HCT116 (cell line): ENCODE results near the gene ADAM8. TPM values are rescaled to one million over a fixed set of nuclear protein-coding genes. Genes with fewer than 3 reads are reported as not detected.

ENCODE experiments used
- ATAC-seq: fragments of 200-7000 bp; cut with Tn5 transposase; 2 replicates; pipeline ENCODE4 v1.9.1; 2020; ENCODE audit warnings: mild to moderate bottlenecking, moderate library complexity
- BruUV-seq: library from RNA; stranded (reverse); fragments of 400-500 nt; replicated peaks from 2 replicates; lab custom pipeline; 2021; lab: Mats Ljungman, UMichigan
- CTCF ChIA-PET: fragments of 300-600 bp; sonication (Branson Sonifier 250); formaldehyde crosslinking; loops from one replicate; lab custom pipeline; 2021; ENCODE audit warnings: antibody characterized with exemption; lab: Charles Lee
- POLR2A ChIA-PET: fragments of 300-600, 350-600 bp; sonication (Branson Sonifier 250); formaldehyde crosslinking; loops from one replicate; lab custom pipeline; 2021; ENCODE audit warnings: antibody characterized with exemption; lab: Charles Lee
- RAD21 ChIA-PET, 2 experiments: fragments of 300-600 bp; sonication (Branson Sonifier 250); formaldehyde crosslinking; loops; one replicate each; lab custom pipeline; 2023; ENCODE audit warnings: low total read pairs in 2 of 2; ENCODE audit not compliant: uncharacterized antibody in 2 of 2, unreplicated experiment in 2 of 2, low non-redundant PET in 1 of 2; lab: Charles Lee
- DNase-seq: peaks from one replicate; pipeline ENCODE4 v3.0.0-alpha.2; 2010; ENCODE audit warnings: low read depth, low spot score
- H2AFZ ChIP-seq: fragments of 200-600 bp; shearing (Covaris generic), sonication (generic); 2 replicates; pipeline ENCODE4 v1.6.1; 2017; ENCODE audit warnings: low read depth, mixed run types, mixed read lengths, antibody characterized with exemption, low read length; ENCODE audit not compliant: poor library complexity, severe bottlenecking
- H3K27ac ChIP-seq: 2 replicates; pipeline ENCODE4 v1.5.1; 2012; ENCODE audit warnings: low read depth, low read length
- H3K27me3 ChIP-seq: fragments of 200-600 bp; sonication (generic); 2 replicates; pipeline ENCODE4 v1.6.1; 2016; ENCODE audit warnings: mixed run types, low read length, mixed read lengths; ENCODE audit not compliant: insufficient read depth
- H3K36me3 ChIP-seq, 2 experiments: fragments of 200-500 bp in 1 of 2; fragments of 200-600 bp in 1 of 2; sonication (Bioruptor generic) in 1 of 2; sonication (generic) in 1 of 2; 2 replicates each; pipeline versions ENCODE4 v1.5.1 to v1.6.1; 2014 to 2016; ENCODE audit warnings: low read length in 2 of 2, inconsistent platforms in 1 of 2, mixed read lengths in 1 of 2, mixed run types in 1 of 2; ENCODE audit not compliant: insufficient read depth in 2 of 2, control insufficient read depth in 1 of 2
- H3K4me1 ChIP-seq, 2 experiments: fragments of 200-600 bp in 1 of 2; sonication (generic) in 1 of 2; 2 replicates each; pipeline versions ENCODE4 v1.5.1 to v1.6.1; 2012 to 2017; ENCODE audit warnings: low read length in 2 of 2, inconsistent platforms in 1 of 2, mild to moderate bottlenecking in 1 of 2, mixed read lengths in 1 of 2, mixed run types in 1 of 2, moderate library complexity in 1 of 2; ENCODE audit not compliant: insufficient read depth in 2 of 2, control insufficient read depth in 1 of 2
- H3K4me2 ChIP-seq: fragments of 200-600 bp; sonication (generic); 2 replicates; pipeline ENCODE4 v1.6.1; 2017; ENCODE audit warnings: mixed run types, low read length, mixed read lengths
- H3K4me3 ChIP-seq, 2 experiments: fragments of 200-600 bp in 1 of 2; sonication (generic) in 1 of 2; replicated peaks in 1 of 2; 2 replicates each; pipeline ENCODE4 v1.5.1; 2011 to 2016; ENCODE audit warnings: low read length in 2 of 2, control low read depth in 1 of 2, low read depth in 1 of 2, mild to moderate bottlenecking in 1 of 2, mixed read lengths in 1 of 2, mixed run types in 1 of 2
- H3K79me2 ChIP-seq: fragments of 200-600 bp; sonication (generic); 2 replicates; pipeline ENCODE4 v1.6.1; 2017; ENCODE audit warnings: mild to moderate bottlenecking, mixed run types, low read length, moderate library complexity, mixed read lengths; ENCODE audit not compliant: insufficient read depth
- H3K9ac ChIP-seq: fragments of 200-600 bp; sonication (generic); 2 replicates; pipeline ENCODE4 v1.6.1; 2016; ENCODE audit warnings: low read length, mixed read lengths
- H3K9me2 ChIP-seq: fragments of 200-600 bp; sonication (generic), shearing (Covaris generic); 2 replicates; pipeline ENCODE4 v1.6.1; 2017; ENCODE audit warnings: mixed run types, mild to moderate bottlenecking, moderate library complexity; ENCODE audit not compliant: insufficient read depth
- H3K9me3 ChIP-seq, 2 experiments: fragments of 200-500 bp in 1 of 2; fragments of 200-600 bp in 1 of 2; sonication (Bioruptor generic) in 1 of 2; sonication (generic) in 1 of 2; 2 replicates each; pipeline ENCODE4 v1.6.1; 2014 to 2017; ENCODE audit warnings: low read length in 2 of 2, mixed read lengths in 2 of 2, inconsistent platforms in 1 of 2, low read depth in 1 of 2, mild to moderate bottlenecking in 1 of 2, mixed run types in 1 of 2, moderate library complexity in 1 of 2; ENCODE audit not compliant: control insufficient read depth in 1 of 2, insufficient read depth in 1 of 2
- H4K20me1 ChIP-seq: fragments of 200-600 bp; sonication (generic), shearing (Covaris generic); 2 replicates; pipeline ENCODE4 v1.6.1; 2017; ENCODE audit warnings: mixed run types, mild to moderate bottlenecking, moderate library complexity; ENCODE audit not compliant: insufficient read depth
- CEBPB ChIP-seq: IDR thresholded peaks from 2 replicates; pipeline ENCODE4 v1.6.1; 2012; ENCODE audit warnings: low read depth
- CTCF ChIP-seq, 3 experiments: fragments of 200-600 bp in 1 of 3; sonication (generic) in 1 of 3; IDR thresholded peaks in 2 of 3; conservative IDR thresholded peaks in 1 of 3; 2 replicates each; pipeline ENCODE4 v1.5.1; 2012 to 2017; ENCODE audit warnings: low read depth in 2 of 3, low read length in 2 of 3, antibody characterized with exemption in 1 of 3, borderline replicate concordance in 1 of 3, control low read depth in 1 of 3, mild to moderate bottlenecking in 1 of 3, mixed read lengths in 1 of 3, mixed run types in 1 of 3, moderate library complexity in 1 of 3; ENCODE audit not compliant: insufficient read depth in 1 of 3
- EGR1 ChIP-seq: IDR thresholded peaks from 2 replicates; pipeline ENCODE4 v1.6.1; 2012; ENCODE audit warnings: low read depth
- EZH2 ChIP-seq: fragments of 200-600 bp; sonication (generic); IDR thresholded peaks from 2 replicates; pipeline ENCODE4 v1.6.1; 2017; ENCODE audit warnings: antibody characterized with exemption, mixed run types
- EZH2phosphoT487 ChIP-seq: fragments of 200-600 bp; IDR thresholded peaks from 2 replicates; pipeline ENCODE4 v1.6.1; 2018; ENCODE audit warnings: antibody characterized with exemption, borderline replicate concordance
- FOSL1 ChIP-seq: IDR thresholded peaks from 2 replicates; pipeline ENCODE4 v1.6.1; 2012; ENCODE audit warnings: low read depth
- MAX ChIP-seq: IDR thresholded peaks from 2 replicates; pipeline ENCODE4 v1.6.1; 2012
- POLR2A ChIP-seq: IDR thresholded peaks from 2 replicates; pipeline ENCODE4 v1.7.0; 2011; ENCODE audit warnings: borderline replicate concordance; ENCODE audit not compliant: insufficient read depth, insufficient read length; ENCODE audit errors: extremely low read depth
- POLR2AphosphoS5 ChIP-seq: IDR thresholded peaks from 2 replicates; pipeline ENCODE4 v1.6.1; 2011; ENCODE audit warnings: mild to moderate bottlenecking, low read depth, low read length, moderate library complexity
- RAD21 ChIP-seq: IDR thresholded peaks from 2 replicates; pipeline ENCODE4 v1.6.1; 2012; ENCODE audit warnings: low read depth, mild to moderate bottlenecking
- SRF ChIP-seq: IDR thresholded peaks from 2 replicates; pipeline ENCODE4 v1.6.1; 2012; ENCODE audit warnings: low read depth
- TCF7L2 ChIP-seq: IDR thresholded peaks from 2 replicates; pipeline ENCODE4 v1.7.0; 2011; ENCODE audit warnings: borderline replicate concordance, inconsistent platforms; ENCODE audit not compliant: insufficient read depth, insufficient read length; ENCODE audit errors: extremely low read depth
- YY1 ChIP-seq: IDR thresholded peaks from 2 replicates; pipeline ENCODE4 v1.6.1; 2011; ENCODE audit warnings: low read length, low read depth, moderate library complexity, mild to moderate bottlenecking; ENCODE audit not compliant: insufficient replicate concordance; ENCODE audit errors: extremely low read depth
- ZBTB33 ChIP-seq: IDR thresholded peaks from 2 replicates; pipeline ENCODE4 v1.6.1; 2011; ENCODE audit warnings: mild to moderate bottlenecking, low read length, moderate library complexity; ENCODE audit not compliant: insufficient replicate concordance; ENCODE audit errors: extremely low read depth
- intact Hi-C: fragments of 100-400 bp; cut with micrococcal nuclease; formaldehyde crosslinking; loops from 2 replicates; pipeline ENCODE4 v1.10.0; 2022
- total RNA-seq: library from RNA; stranded (reverse); gene quantifications from one replicate; pipeline ENCODE4 v1.2.1, GENCODE V29; 2021; ENCODE audit not compliant: unreplicated experiment

Gene ADAM8
- total RNA-seq, 1 experiment from 2014 or later: 4.1 TPM

DNA sequence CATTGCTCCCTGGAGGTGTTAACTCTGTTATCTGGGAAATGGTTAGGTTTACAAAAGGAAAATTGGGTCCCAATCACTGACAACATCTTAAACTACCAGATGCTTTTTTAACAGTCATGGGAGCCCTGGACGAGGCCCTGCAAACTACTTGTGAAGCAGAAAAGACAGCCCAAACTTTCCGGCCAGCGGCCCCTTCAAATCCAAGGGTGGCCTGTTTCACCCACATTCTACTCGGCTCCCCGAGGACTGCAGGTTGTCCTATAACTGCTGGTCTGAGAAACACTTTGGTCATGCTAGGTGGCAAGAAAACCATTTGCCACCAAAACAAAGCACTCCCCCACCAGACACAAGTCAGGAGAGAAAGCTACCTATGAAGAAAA is 29.4 kb upstream of the ADAM8 start (continued):
- TF ChIP-seq CTCF (IDR thresholded peaks at IDR 0.05 in 2 of 3, conservative IDR thresholded peaks at IDR 0.05 in 1 of 3; ENCODE audit: borderline replicate concordance in 1 of 3, insufficient read depth in 1 of 3, low read depth in 2 of 3, low read length in 2 of 3): no peak
- no peak for TF ChIP-seq POLR2AphosphoS5
- no peak for TF ChIP-seq TCF7L2
- TF ChIP-seq YY1: no peak

- ChIA-PET POLR2A (no interaction called here), RAD21 (no interaction called here), CTCF (no interaction called here)
- Histone ChIP-seq H3K27ac (no peak overlapping the region), H3K4me1 (peaks cover 2 to 8% of the 10 kb centered on the region in 2 experiments; a peak in 2 of 4 replicates), H3K79me2 (peaks cover 48% of the 10 kb centered on the region), H3K4me2 (no peak overlapping the region), H3K4me3 (no peak overlapping the region), H4K20me1 (no peaks in the 10 kb centered on the region), H3K36me3 (peaks cover 0 to 4% of the 10 kb centered on the region in 2 experiments; a peak in 2 of 4 replicates), H3K9me2 (no peaks in the 10 kb centered on the region), H2AFZ (no peak overlapping the region), H3K9ac (no peak overlapping the region), H3K27me3 (no peaks in the 10 kb centered on the region), H3K9me3 (no peaks in the 10 kb centered on the region)
- TF ChIP-seq MAX: no peak
- no peak for TF ChIP-seq ZBTB33
- no peak for TF ChIP-seq POLR2A
- TF ChIP-seq EZH2phosphoT487: no peak
- no peak for TF ChIP-seq POLR2AphosphoS5
- TF ChIP-seq RAD21: no peak
- TF ChIP-seq EZH2: no peak
- TF ChIP-seq SRF: no peak
- TF ChIP-seq CEBPB: no peak
- TF ChIP-seq EGR1: no peak
- TF ChIP-seq FOSL1: no peak
- DNase-seq (no peak), ATAC-seq (no peak)
- no TSS peak for BruUV-seq
- intact Hi-C loops: no loop called here
Measured at GRCh38 chr10:133303206-133303605, 26.5 kb upstream of the ADAM8 start.
